ENCODE results near the gene KCNB1.

The KCNB1 gene

DNA sequence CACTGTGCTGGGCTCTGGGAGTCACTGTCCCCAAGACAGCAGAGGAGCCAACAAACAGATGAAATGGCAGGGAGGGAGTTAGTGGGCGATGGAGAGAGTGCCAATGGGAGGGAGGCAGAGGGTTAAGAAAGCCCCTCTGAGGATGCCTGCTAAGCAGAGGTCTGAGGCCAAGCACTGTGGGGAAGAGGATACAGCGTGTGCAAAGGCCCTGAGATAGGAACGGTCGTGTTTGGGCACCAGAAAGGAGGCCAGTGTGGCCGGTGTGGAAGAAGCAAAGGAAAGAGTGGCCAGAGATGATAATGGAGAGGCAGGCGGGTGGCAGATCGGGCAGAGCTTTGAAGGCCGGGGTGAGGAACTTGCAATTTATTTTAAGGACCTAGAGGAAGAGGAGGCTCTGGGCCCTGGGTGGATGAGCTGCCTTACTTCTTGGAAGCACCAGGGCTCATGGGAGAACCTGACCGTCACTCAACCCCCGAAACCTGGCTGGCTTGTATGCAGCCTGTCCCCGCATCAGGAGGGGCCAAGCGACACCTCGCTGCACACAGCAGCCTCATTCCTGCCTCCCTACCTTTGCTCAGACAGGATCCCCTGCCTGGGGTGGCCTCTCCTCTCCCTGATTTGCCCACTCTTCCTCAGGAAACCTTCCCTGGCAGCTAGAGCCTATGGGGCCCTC is 73.0 kb downstream of the KCNB1 start:
- no peak for DNase-seq (ENCODE audit: low spot score)

DNA sequence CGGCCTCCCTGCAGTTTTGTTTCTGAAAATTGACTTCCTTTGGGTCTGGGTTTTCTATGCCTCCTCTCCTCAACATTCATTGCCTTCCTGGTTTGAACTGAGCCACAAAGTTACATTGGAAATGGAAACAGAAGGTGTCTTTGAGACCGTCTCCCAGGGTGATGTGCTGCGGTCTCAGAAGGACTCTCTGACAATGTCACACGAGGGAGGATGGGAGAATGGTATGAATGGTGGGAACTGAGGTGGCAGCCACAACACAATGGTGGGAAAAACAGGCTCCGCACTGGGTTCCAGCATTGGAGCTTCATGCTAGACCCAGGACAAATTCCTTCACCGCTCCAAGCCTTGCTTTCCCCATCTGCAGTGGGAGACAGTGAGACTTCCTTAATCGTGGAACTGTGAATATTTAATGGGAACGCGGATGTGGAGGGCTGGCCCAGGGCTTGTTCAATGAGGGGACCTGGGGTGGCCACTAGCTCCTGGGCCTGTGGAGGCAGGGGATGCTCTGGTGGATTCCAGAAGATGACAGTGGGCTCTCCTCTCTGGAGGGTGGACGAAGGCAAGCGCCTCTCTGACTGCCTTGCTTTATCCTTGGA is 73.9 kb downstream of the KCNB1 start:
- no peak for DNase-seq (ENCODE audit: low spot score)

DNA sequence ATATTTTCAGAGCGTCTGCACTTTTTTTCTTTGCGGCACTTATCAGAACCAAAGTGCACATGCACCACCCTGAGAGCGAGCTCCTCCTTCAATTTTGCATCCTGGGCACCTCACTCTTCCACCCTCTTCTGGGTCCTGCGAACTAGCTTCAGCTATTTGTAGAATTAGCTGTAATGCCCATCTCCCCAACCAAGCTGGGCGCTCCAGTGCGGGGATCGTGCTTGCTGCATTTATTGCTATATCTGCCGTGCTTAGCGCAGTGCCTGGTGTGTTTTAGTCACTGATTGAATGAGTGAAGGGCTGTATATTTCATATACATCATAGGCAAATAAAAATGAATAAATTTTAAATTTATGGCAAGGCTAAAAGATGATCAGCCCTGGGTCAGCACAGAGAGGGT is 75.8 kb downstream of the KCNB1 start:
- DNase-seq (ENCODE audit: low spot score), result no peak

DNA sequence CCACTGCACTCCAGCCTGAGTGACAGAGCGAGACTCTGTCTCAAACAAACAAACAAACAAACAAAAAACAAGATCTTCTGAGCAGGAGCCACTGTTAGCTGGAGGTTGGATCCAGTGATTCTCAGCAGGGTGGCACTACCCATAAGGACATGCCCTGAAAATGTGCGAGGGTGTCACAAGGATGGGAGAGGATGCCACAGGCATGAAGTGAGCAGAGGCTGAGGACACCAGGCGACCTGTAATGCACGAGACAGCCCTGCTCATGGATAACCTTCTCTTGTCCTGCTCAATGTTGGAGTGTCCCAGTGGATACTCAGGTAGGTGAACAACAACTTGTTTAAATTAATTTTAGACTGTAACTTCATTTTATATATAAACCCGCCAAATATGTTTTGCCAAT is 76.8 kb downstream of the KCNB1 start:
- DNase-seq (ENCODE audit: low spot score), result no peak

DNA sequence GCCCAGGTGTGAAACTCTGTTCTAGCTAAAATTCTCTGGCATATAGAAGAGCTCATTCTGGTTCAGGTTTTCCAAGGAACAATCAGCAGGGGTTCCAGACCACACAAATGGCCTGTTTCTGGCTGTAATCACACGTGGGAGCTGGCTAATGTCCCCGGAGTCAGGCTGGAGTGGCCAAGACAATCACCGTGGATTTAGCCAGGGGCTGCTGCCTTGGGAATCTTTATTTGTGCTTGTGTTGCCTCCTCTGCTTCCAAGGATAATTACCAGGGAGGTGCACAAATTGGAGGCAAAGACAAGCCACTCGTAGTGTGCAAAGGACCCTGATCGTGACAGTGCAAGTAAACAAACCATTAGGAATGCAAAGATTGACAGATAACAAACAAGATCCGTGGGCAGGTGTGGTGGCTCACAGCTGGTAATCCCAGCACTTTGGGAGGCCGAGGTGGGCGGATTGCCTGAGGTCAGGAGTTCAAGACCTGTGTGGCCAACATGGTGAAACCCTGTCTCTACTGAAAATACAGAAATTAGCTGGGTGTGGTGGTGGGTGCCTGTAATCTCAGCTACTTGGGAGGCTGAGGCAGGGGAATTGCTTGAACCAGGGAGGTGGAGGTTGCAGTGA is 77.3 kb downstream of the KCNB1 start:
- no peak for DNase-seq (ENCODE audit: low spot score)

DNA sequence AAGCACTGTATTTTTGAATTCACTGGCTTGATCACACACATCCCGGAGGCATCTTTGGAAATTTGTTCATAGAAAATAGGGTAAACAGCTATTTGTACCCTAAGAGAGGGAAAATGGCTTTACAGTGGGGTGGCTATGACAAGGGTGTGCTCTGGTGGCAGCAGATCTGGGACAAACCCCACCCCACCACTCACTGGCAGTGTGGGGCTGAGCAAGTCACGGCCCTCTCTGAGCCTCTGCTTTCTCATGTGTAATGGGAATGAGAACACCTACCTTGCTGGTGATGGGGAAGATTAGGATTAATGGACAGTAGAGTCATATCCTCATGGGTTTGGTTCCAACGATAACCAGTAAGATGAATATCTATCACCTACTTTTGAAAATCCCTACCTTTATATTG is 78.0 kb downstream of the KCNB1 start:
- DNase-seq (ENCODE audit: low spot score), result no peak

DNA sequence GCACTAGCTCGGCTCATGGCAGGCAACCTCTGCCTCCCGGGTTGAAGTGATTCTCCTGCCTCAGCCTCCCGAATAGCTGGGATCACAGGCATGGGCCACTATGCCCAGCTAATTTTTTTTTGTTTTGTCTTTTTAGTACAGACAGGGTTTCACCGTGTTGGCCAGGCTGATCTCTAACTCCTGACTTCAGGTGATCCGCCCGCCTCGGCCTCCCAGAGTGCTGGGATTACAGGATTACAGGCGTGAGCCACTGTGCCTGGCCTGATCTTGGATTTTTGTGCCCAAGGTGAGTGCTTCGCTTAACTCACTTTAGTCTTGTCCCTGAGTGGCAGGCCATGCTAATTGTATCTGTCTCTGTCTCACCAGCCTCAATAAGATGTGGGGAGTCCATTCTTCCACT is 78.6 kb downstream of the KCNB1 start:
- DNase-seq (ENCODE audit: low spot score), result no peak

DNA sequence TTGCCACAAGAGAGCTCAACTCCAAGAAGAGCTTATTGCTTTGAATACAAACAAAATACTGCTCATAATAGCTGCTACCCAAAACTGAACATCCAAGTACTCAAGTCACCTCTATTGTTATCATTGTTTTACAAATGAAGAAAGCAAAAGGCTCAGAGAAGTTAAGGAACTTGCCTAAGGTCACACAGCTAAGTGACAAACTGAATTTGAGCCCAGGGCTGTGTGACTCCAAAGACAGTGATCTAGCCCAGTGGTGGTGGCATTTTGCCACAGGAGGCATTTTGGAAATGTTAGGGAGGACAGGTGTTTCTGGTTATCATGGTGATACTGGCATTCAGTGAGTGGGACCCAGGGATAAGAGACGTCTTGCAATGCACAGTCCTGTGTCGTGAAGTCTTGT is 79.5 kb downstream of the KCNB1 start:
- DNase-seq (ENCODE audit: low spot score), result no peak

DNA sequence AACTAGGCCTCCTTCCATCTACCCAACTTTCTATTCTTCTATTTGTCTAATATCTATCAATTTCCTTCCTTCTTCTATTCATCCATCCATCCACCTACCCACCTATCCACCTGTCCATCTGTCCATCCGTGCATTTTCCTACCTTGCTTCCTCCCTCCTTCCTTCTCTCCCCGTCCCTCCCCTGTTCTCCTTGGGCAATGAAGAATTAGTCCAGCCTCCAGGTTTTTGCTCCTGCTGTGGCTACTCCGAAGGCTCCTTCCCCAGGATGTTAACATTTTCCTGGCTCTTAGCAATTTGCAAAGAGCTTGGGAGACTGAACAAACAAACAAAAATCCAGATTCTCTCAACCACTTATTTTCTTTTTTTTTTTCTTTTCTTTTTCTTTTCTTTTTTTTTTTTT is 81.6 kb downstream of the KCNB1 start:
- no peak for DNase-seq (ENCODE audit: low spot score)

DNA sequence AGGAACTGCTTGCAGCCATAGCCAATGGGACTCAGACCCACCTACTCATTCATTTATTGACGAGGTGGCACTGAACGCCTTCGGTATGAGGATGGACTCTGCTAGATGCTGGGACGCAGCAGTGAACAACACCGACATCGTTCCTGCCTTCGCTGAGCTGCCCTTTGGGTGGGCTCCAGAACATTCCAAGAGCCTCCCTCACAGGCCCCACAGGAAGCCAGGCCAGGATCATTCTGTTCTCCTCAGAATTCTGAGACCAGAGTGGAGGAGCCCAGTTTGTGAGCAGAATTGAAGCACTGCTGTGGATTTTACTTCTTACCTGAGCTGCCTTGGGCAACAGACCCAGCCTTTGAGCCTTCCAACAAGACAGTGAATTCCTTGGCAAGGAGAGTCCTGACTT is 82.1 kb downstream of the KCNB1 start:
- no peak for DNase-seq (ENCODE audit: low spot score)

DNA sequence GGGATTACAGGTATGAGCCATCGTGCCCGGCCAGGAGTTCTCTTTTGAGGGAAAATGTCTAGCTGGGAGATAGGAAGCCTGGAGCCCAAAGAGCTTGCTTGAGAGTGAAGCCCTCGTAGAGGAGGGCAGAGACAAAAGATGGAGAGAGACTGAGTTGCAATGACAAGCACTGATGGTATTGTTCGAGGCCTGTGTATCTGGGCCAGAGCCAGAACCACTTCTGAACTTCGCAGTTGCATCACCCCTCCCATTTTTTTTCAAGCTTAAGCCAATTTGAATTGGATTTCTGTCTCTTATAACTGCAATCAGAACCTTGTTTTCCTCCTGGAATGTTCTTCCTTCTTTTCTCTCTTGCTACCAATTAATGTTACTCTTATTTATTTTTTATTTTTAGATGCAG is 83.1 kb downstream of the KCNB1 start:
- no peak for DNase-seq (ENCODE audit: low spot score)

DNA sequence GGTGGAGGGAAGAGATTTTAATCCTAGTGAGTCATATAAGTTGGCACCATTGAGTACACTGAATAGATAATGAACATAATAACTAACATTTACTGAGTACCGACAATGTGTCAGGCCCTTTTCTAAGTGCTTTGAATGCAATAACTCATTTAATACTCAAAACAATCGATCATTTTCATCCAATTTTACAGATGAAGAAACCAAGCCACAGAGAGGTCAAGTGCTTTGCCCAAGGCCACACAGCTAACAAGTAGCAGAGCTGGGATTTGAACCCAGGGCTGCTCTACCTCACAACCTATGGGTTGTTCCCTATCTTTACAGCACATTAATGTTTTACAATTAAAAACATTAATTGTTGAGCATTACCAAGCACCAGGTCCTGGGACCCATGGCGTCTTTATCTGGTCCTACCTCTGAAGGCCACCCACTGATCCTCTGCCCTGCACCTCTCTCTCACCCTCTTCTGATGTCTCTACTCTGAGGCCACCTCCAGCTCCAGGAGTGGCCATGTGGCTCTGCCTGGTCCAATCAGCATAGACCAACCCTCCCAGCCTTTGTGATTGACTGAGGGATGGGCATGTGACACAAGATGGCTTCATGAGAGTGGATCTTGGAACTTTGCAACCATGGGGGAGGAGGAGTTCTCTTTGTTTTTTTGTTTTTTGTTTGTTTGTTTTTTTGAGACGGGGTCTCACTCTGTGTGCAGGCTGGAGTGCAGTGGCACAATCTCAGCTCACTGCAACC is 83.9 kb downstream of the KCNB1 start:
- no peak for DNase-seq (ENCODE audit: low spot score)

DNA sequence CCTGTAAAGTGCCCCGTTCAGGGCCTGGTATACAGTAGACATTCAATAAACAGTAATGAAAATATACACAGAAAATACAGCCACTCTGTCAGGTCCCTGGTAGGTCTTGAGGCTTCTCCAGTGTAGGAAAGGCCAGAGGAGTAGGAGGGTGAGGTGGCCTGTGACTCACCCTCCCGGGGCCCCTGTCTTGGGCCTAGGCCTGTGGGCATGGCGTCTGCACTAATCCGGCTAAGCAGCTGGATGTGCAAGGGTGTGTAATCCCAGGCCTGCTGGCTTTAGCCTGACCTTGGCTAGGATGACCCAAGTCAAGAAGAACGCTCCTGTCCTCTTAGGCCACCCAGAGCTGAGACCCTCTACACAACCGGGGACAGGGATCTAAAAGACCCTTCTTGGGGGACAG is 84.9 kb downstream of the KCNB1 start:
- no peak for DNase-seq (ENCODE audit: low spot score)

DNA sequence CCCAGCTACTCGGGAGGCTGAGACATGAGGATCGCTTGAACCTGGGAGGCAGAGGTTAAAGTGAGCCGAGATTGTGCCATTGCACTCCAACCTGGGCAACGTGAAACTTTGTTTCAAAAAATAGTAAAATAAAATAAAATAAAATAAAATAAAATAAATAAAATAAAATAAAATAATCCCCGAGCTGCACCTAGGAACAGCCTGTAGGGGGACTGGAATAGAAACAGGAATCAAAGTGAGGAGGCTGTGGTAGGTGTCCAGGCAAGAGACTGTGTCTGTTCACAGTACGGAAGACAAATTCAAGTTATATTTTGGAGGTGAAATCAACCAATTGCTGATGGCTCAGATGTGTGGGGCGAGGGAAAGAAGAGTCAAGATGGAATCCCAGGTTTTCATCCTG is 86.2 kb downstream of the KCNB1 start:
- DNase-seq (ENCODE audit: low spot score), result no peak

DNA sequence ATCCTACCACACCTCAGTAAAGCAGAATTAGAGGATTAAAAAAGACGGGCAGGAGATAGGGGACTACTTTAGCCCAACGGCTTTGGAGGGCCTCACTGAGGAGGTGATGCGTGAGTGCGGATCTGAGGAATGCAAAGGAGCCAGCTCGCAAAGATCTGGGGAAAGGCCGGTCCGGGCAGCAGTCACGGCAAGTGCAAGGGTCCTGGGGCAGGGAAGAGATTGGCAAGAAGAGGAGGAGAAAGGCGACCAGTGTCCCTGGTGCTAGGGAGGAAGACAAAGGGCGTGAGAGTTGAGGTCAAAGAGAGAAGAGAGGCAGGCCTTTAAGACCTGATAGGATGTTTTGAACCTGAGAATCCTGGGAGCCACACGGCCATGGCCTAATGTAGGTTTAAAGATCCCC is 86.8 kb downstream of the KCNB1 start:
- no peak for DNase-seq (ENCODE audit: low spot score)

DNA sequence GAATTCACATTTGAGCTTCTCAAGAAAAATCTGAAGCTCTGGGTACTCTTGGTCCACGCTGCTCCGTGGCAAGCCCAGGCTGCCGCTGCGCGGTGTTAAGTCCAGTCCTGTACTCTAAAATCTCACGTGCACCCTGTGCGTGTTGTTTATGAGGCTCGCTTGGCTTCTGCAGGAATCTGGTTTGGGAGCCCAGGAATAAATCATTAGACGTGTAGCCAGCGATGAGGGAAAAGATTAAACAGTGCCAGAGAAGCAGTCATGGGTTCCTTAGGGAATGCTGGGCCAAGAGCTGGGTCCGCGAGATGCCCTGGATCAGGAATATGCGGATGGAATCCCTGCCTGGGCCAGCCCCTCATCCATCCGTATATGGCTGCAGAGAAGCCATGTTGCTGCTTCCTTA is 87.3 kb downstream of the KCNB1 start:
- DNase-seq (ENCODE audit: low spot score), result no peak

DNA sequence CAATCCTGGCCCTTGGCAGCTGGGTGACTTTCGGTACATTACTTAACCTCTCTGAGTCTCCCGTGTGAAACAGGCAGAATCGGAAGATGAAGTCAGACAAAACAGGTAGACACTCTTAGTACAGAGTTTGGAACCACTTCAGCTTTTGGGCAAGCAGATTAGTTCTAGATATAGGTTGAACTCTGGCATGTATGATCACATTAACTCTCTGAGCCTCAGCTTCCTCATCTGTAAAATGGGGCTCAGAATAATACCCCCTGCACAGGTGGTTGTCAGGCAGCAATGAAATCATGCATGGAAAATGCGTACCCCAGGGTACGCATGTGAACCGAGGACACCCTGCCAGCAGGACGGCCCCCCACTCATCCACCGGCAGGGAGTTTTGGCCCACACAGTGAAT is 87.7 kb downstream of the KCNB1 start:
- DNase-seq (ENCODE audit: low spot score), result no peak

DNA sequence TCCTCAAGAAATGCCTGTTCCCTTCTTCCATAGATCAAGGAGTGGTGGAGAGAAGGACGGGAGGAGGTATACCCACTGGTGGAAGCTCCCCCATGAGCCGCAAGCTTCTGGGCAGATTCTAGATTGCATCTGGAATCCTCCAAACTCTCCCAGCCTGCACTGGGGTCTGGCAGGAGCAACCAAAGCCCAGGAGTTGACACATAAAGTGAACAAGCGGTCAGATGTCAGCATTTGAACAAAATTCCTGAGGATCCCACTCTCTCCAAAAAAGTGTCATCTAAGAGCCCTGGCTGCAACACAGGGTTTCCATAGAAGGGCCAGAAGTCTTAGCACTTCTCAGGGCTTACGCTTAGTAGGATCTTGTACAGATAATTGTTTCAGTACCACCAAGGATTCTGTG is 88.2 kb downstream of the KCNB1 start:
- no peak for DNase-seq (ENCODE audit: low spot score)

DNA sequence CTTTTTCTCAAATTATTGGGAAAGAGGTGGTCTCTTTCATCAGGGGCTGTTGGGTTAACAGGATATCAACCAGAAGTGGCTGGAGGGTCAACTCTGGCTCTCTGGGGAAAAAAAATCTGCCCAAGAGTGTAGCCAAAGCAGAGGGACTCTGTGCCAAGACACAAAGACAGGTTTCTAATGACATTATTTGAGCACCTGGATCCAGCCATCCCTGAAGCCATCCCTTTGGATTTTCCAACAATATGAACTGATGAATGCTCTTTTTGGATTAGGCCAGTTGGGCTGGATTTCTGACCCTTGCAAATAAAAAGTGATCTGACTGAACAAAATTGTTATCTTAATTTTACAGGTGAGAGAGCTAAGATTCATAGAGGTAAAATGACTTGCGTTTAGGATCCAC is 88.7 kb downstream of the KCNB1 start:
- no peak for DNase-seq (ENCODE audit: low spot score)

DNA sequence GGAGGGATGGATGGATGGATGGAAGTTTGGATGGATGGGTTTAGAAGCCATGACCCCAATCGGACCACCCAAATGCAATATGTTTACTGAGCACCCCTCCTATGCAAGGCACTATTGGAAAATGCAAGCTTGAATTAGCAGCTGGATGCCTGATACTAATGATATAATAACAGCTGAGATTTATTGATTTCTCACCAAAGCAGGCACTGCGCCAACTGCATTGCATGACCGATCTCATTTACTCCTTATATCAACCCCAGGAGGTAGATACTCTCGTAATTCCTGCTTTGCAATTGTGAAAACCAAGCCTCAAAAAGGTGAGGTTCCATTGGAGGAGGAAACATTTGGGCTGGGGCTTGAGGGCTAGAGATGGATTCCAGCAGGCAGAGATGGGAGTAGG is 89.7 kb downstream of the KCNB1 start:
- no peak for DNase-seq (ENCODE audit: low spot score)

DNA sequence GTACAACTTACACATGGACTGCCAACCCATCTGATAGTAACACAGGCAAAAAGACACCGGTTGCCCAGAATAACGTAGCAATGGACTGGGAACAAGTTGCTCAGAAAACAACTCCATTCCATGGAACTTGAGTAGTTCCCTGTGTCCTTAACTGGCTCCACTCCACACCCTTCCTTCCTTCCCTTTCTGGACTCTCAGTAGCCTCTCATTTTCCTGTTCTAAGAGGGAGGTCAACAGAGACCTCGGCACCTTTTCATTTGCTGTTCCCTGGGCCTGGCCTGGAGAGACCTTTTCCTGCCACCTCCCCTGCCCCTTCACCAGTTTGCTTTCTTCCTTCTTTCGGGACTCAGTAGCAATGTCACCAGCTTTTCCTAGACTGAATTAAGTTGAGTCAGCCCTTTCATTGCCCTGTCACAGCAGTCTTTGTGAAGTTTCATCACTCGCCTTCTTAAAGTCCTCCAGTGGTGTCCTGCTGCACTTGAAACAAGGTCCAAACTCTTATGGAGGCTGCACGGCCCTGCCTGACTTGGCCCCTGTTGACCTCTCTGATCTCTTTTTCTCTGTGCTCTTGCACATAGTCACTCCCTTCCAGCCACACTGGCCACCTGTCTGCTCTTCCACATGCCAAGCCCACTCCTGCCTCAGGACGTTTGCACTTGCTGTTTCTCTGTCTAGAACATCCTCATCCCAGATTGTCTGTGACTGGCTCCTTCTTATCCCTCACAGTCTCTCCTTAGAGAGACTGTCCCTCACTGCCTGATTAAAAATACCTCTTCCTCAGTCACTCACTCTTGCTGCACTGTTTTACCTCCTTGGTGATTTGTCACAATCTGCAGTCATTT is 90.8 kb downstream of the KCNB1 start:
- no peak for DNase-seq (ENCODE audit: low spot score)

DNA sequence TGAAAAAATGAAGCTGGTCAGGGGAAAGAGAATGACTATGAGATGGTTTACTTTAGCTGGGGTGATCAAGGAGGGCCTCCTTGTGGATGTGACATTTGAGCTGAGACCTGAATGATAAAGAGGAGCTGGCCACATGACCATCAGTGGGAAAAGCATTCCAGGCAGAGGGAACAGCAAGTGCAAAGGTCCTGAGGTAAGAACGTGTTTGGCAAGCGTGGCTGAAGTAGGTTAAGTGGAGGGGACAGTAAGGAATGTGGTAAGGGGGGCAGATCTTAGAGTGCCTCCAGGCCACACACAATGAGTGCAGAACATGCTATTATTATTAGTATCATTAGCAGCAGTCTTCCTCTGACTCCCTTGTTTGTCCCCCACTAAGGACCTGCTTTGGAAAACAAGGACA is 92.6 kb downstream of the KCNB1 start:
- DNase-seq (ENCODE audit: low spot score), result no peak
